ENCODE measurements around the gene NID1.

Gene NID1

GRCh38 chr1:236069796-236070195 lies 4.9 kb upstream of the NID1 start:
- DNase-seq (ENCODE audit: low read depth): no peak
- H3K4me3 ChIP-seq (ENCODE audit: low read depth, low read length): no peak overlapping the region
- no peak for TF ChIP-seq POLR2A (IDR thresholded peaks at IDR 0.05; ENCODE audit: extremely low read depth, insufficient read length)
- TF ChIP-seq MYC (IDR thresholded peaks at IDR 0.05; ENCODE audit: low read depth, low read length): no peak
- TF ChIP-seq CTCF (IDR thresholded peaks at IDR 0.05; ENCODE audit: low read depth, low read length): no peak
- TF ChIP-seq MAX (IDR thresholded peaks at IDR 0.05; ENCODE audit: low read depth, low read length): no peak

GRCh38 chr1:236067854-236068454 lies 3.1 kb upstream of the NID1 start:
- no peak overlapping the region for H3K4me3 ChIP-seq (ENCODE audit: low read depth, low read length)
- TF ChIP-seq MYC (IDR thresholded peaks at IDR 0.05; ENCODE audit: low read depth, low read length) (no peak), CTCF (IDR thresholded peaks at IDR 0.05; ENCODE audit: low read depth, low read length) (no peak), MAX (IDR thresholded peaks at IDR 0.05; ENCODE audit: low read depth, low read length) (no peak), POLR2A (IDR thresholded peaks at IDR 0.05; ENCODE audit: extremely low read depth, insufficient read length) (no peak)
- DNase-seq (ENCODE audit: low read depth): no peak

GRCh38 chr1:236066828-236067386 lies 2.0 kb upstream of the NID1 start:
- peak; percentile 74 for DNase-seq (ENCODE audit: low read depth)
- peak; percentile 93 for TF ChIP-seq MAX (IDR thresholded peaks at IDR 0.05; ENCODE audit: low read depth, low read length)
- TF ChIP-seq MYC (IDR thresholded peaks at IDR 0.05; ENCODE audit: low read depth, low read length): no peak; the same call in 1 of the 2 replicates

GRCh38 chr1:236066054-236066453 lies 1.2 kb upstream of the NID1 start:
- DNase-seq (ENCODE audit: low read depth): no peak
- no peak for TF ChIP-seq POLR2A (IDR thresholded peaks at IDR 0.05; ENCODE audit: extremely low read depth, insufficient read length)
- TF ChIP-seq MYC (IDR thresholded peaks at IDR 0.05; ENCODE audit: low read depth, low read length): no peak
- no peak for TF ChIP-seq CTCF (IDR thresholded peaks at IDR 0.05; ENCODE audit: low read depth, low read length)
- TF ChIP-seq MAX (IDR thresholded peaks at IDR 0.05; ENCODE audit: low read depth, low read length): no peak
- no peak overlapping the region for H3K4me3 ChIP-seq (ENCODE audit: low read depth, low read length)

More at GRCh38 chr1:236066828-236067386, 2.0 kb upstream of the NID1 start:
- H3K4me3 ChIP-seq (ENCODE audit: low read depth, low read length): no peak overlapping the region

GRCh38 chr1:236065509-236066005 lies 667 bp upstream of the NID1 start:
- TF ChIP-seq POLR2A (IDR thresholded peaks at IDR 0.05; ENCODE audit: extremely low read depth, insufficient read length) (no peak), MYC (IDR thresholded peaks at IDR 0.05; ENCODE audit: low read depth, low read length) (no peak), MAX (IDR thresholded peaks at IDR 0.05; ENCODE audit: low read depth, low read length) (no peak), CTCF (IDR thresholded peaks at IDR 0.05; ENCODE audit: low read depth, low read length) (no peak)
- DNase-seq (ENCODE audit: low read depth): no peak
- H3K4me3 ChIP-seq (ENCODE audit: low read depth, low read length): no peak overlapping the region

- no peak for DNase-seq (ENCODE audit: low read depth)
- no peak overlapping the region for H3K4me3 ChIP-seq (ENCODE audit: low read depth, low read length)
- TF ChIP-seq MYC (IDR thresholded peaks at IDR 0.05; ENCODE audit: low read depth, low read length): no peak
- no peak for TF ChIP-seq POLR2A (IDR thresholded peaks at IDR 0.05; ENCODE audit: extremely low read depth, insufficient read length)
- no peak for TF ChIP-seq MAX (IDR thresholded peaks at IDR 0.05; ENCODE audit: low read depth, low read length)
- no peak for TF ChIP-seq CTCF (IDR thresholded peaks at IDR 0.05; ENCODE audit: low read depth, low read length)
Observed at GRCh38 chr1:236063919-236064673, 794 bp downstream of the NID1 start.
